Natural killer cell (primary cell): ENCODE measurements around the gene B3GNT8. TPM values are rescaled to one million over a fixed set of nuclear protein-coding genes. Genes with fewer than 3 reads are reported as not detected.

Experiments
- ATAC-seq, 3 donors: fragments of 150-1000 bp in 2 of 3; fragments of 200-7000 bp in 1 of 3; cut with Tn5 transposase; 1 replicate in 1 of 3; 2 replicates in 2 of 3; pipeline ENCODE4 v1.10.0; 2021; ENCODE audit warnings: mild to moderate bottlenecking in 2 of 3, moderate library complexity in 2 of 3
- DNase-seq, 2 donors: peaks; one replicate each; pipeline versions ENCODE4 v3.0.0 to v3.0.0-alpha.2; 2013 to 2021; ENCODE audit warnings: mixed read lengths in 1 of 2
- H3K27ac ChIP-seq: one replicate; pipeline ENCODE4 v1.5.1; 2013; ENCODE audit warnings: mild to moderate bottlenecking, low read length
- H3K27me3 ChIP-seq: one replicate; pipeline ENCODE4 v1.6.1; 2013; ENCODE audit warnings: low read length; ENCODE audit not compliant: control insufficient read depth, insufficient read depth
- H3K36me3 ChIP-seq: one replicate; pipeline ENCODE4 v1.6.1; 2013; ENCODE audit warnings: low read length; ENCODE audit not compliant: control insufficient read depth, insufficient read depth
- H3K4me1 ChIP-seq: one replicate; pipeline ENCODE4 v1.6.1; 2013; ENCODE audit warnings: low read length; ENCODE audit not compliant: control insufficient read depth, insufficient read depth
- H3K4me3 ChIP-seq: one replicate; pipeline ENCODE4 v1.5.1; 2013; ENCODE audit warnings: low read length
- H3K9me3 ChIP-seq: one replicate; pipeline ENCODE4 v1.6.1; 2013; ENCODE audit warnings: low read length; ENCODE audit not compliant: control insufficient read depth, insufficient read depth
- H3K27ac Mint-ChIP-seq, 2 donors: one replicate each; pipeline ENCODE4 v1.8.0; 2022; ENCODE audit warnings: mild to moderate bottlenecking in 2 of 2, mixed read lengths in 2 of 2, moderate library complexity in 1 of 2
- H3K27me3 Mint-ChIP-seq, 2 donors: one replicate each; pipeline ENCODE4 v1.8.0; 2022; ENCODE audit warnings: low read depth in 2 of 2, mixed read lengths in 2 of 2
- H3K36me3 Mint-ChIP-seq: one replicate; pipeline ENCODE4 v1.8.0; 2022; ENCODE audit warnings: mixed read lengths
- H3K4me1 Mint-ChIP-seq, 2 donors: one replicate each; pipeline ENCODE4 v1.8.0; 2022; ENCODE audit warnings: mixed read lengths in 2 of 2
- H3K4me3 Mint-ChIP-seq: one replicate; pipeline ENCODE4 v1.8.0; 2022; ENCODE audit warnings: mild to moderate bottlenecking, moderate library complexity, mixed read lengths
- H3K9me3 Mint-ChIP-seq, 2 donors: one replicate each; pipeline ENCODE4 v1.8.0; 2022; ENCODE audit warnings: mixed read lengths in 2 of 2
- CTCF ChIP-seq: fragments of 200-600 bp; IDR thresholded peaks from one replicate; pipeline ENCODE4 v1.8.0; 2022; ENCODE audit warnings: antibody characterized with exemption
- WGBS: methylation state at CpG from one replicate; pipeline ENCODE4 v1.1.7; 2013; ENCODE audit warnings: missing lambda C conversion rate; ENCODE audit not compliant: insufficient coverage; 5-methylcytosine and 5-hydroxymethylcytosine counted together
- intact Hi-C: fragments of 100-400 bp; cut with micrococcal nuclease; formaldehyde crosslinking; loops from one replicate; pipeline ENCODE4 v1.14.2; 2022
- total RNA-seq, 4 donors: library from RNA; stranded (reverse); fragments of 120-200 nt in 1 of 4; gene quantifications; one replicate each; pipeline versions ENCODE4 v1.2.3 to v1.2.4, GENCODE V29; 2013 to 2022

Gene B3GNT8
- total RNA-seq, 3 donors from 2014 or later (not counting 1 experiment from before 2014, with no cell fraction given), result 1.5 to 2.5 (median 2.1) TPM

GRCh38 chr19:41442473-41443355 lies 15.5 kb upstream of the B3GNT8 start, which contains the start of gene ERICH4:
Gene ERICH4 (plus strand): TSS chr19:41443156. CDS start chr19:41443170, 14 bp downstream.
- Histone ChIP-seq H3K27me3 (peaks cover under 1% of the 10 kb centered on the region), H3K4me1 (peaks cover 15% of the 10 kb centered on the region), H3K27ac (no peak within 1 kb of the TSS), H3K36me3 (no peaks in the 10 kb centered on the region), H3K9me3 (no peaks in the 10 kb centered on the region), H3K4me3 (no peak within 1 kb of the TSS)
- Mint-ChIP-seq H3K4me3 (no peak within 1 kb of the TSS), H3K4me1 (peaks cover 2 to 5% of the 10 kb centered on the region in 2 donors), H3K27me3 (peaks cover 0 to 17% of the 10 kb centered on the region in 2 donors), H3K9me3 (no peaks in the 10 kb centered on the region), H3K27ac (no peak within 1 kb of the TSS), H3K36me3 (no peaks in the 10 kb centered on the region)
- WGBS, result 81% methylated on average over 7 of the region's 7 CpGs
- TF ChIP-seq CTCF, result no peak
- intact Hi-C loops, result no loop called here
- ATAC-seq (no peak), DNase-seq (no peak)

GRCh38 chr19:41441321-41441945 lies 14.3 kb upstream of the B3GNT8 start:
- no peak overlapping the region for H3K27ac Mint-ChIP-seq
- intact Hi-C loops, result no loop called here
- no peaks in the 10 kb centered on the region for H3K9me3 Mint-ChIP-seq

GRCh38 chr19:41439441-41440222 lies 12.5 kb upstream of the B3GNT8 start, which contains the start of gene DMAC2:
Gene DMAC2 (minus strand): TSS chr19:41439912. CDS start chr19:41439899, 13 bp downstream.
- TF ChIP-seq CTCF, result peak; percentile 42
- under 1% methylated on average over 40 of the region's 40 CpGs for WGBS
- Histone ChIP-seq H3K9me3 (no peaks in the 10 kb centered on the region), H3K4me1 (peaks cover 15% of the 10 kb centered on the region), H3K4me3 (peak within 1 kb of the TSS; percentile 78), H3K27me3 (no peaks in the 10 kb centered on the region), H3K36me3 (peaks cover 3% of the 10 kb centered on the region), H3K27ac (peak within 1 kb of the TSS; percentile 82)
- Mint-ChIP-seq H3K9me3 (no peaks in the 10 kb centered on the region), H3K27ac (no peak within 1 kb of the TSS), H3K36me3 (no peaks in the 10 kb centered on the region), H3K27me3 (peaks cover 0 to 8% of the 10 kb centered on the region in 2 donors), H3K4me3 (no peak within 1 kb of the TSS), H3K4me1 (peaks cover 5% of the 10 kb centered on the region in 2 donors)
- DNase-seq (peak; percentile 83 to 97), ATAC-seq (peak; percentile 99)
- intact Hi-C loops, result loop anchor here (1.0 kb wide), 1 partner anchor 42 kb away; the partner anchor contains the start of genes BCKDHA and EXOSC5

More at GRCh38 chr19:41441321-41441945, 14.3 kb upstream of the B3GNT8 start:
- H3K36me3 Mint-ChIP-seq, result no peaks in the 10 kb centered on the region
- Histone ChIP-seq H3K4me3 (no peak overlapping the region), H3K4me1 (peaks cover 15% of the 10 kb centered on the region), H3K27me3 (no peaks in the 10 kb centered on the region), H3K36me3 (peaks cover 2% of the 10 kb centered on the region), H3K9me3 (no peaks in the 10 kb centered on the region), H3K27ac (no peak overlapping the region)
- peaks cover 5% of the 10 kb centered on the region in 2 donors for H3K4me1 Mint-ChIP-seq
- no peak for DNase-seq
- H3K27me3 Mint-ChIP-seq, result peaks cover 0 to 12% of the 10 kb centered on the region in 2 donors
- no peak for TF ChIP-seq CTCF
- H3K4me3 Mint-ChIP-seq, result no peak overlapping the region
- no peak for ATAC-seq
- 92% methylated on average over 15 of the region's 15 CpGs for WGBS
